TTC549 (cell line): ENCODE measurements around the gene NME1.

Experiments used
- FAIRE-seq: peaks from 2 replicates; lab custom pipeline; 2012; peaks lifted over from hg19 to GRCh38; lab: Jason Lieb, UNC

NME1 gene

GRCh38 chr17:51197754-51198153 is 44.4 kb downstream of the NME1 start:
- FAIRE-seq = no peak

- FAIRE-seq = no peak
Measured at GRCh38 chr17:51200295-51200694, 46.9 kb downstream of the NME1 start.

GRCh38 chr17:51200846-51201245 is 47.5 kb downstream of the NME1 start:
- no peak for FAIRE-seq

GRCh38 chr17:51203838-51204237 is 50.5 kb downstream of the NME1 start:
- no peak for FAIRE-seq
